CD4-positive, alpha-beta memory T cell (primary cell): ENCODE measurements around the gene AIMP2. TPM values are rescaled to one million over a fixed set of nuclear protein-coding genes. Genes with fewer than 3 reads are reported as not detected.
"Not testable (repeated sequence)": the region's sequence is repeated elsewhere in the genome, so short reads cannot be mapped to it uniquely, and the experiment has no call there.

Source experiments
- CTCF ChIA-PET: fragments of 350-600 bp; sonication (Branson Sonifier 250); formaldehyde crosslinking; loops from one replicate; lab custom pipeline; 2021; ENCODE audit warnings: inconsistent platforms; ENCODE audit not compliant: partially characterized antibody; lab: Charles Lee
- POLR2A ChIA-PET: fragments of 350-600 bp; sonication (Branson Sonifier 250); formaldehyde crosslinking; loops from one replicate; lab custom pipeline; 2021; ENCODE audit not compliant: partially characterized antibody; lab: Charles Lee
- DNase-seq, 5 donors: peaks; one replicate each; pipeline versions ENCODE4 v3.0.0 to v3.0.0-alpha.2; 2020 to 2022; ENCODE audit warnings: mixed read lengths in 1 of 5
- H3K27ac ChIP-seq: one replicate; pipeline ENCODE4 v1.7.0; 2013; ENCODE audit warnings: low read depth, low read length
- H3K27me3 ChIP-seq: 2 replicates; pipeline ENCODE4 v1.7.0; 2013; ENCODE audit warnings: mild to moderate bottlenecking, low read length, moderate library complexity; ENCODE audit not compliant: insufficient read depth
- H3K36me3 ChIP-seq: 2 replicates; pipeline ENCODE4 v1.7.0; 2013; ENCODE audit warnings: mild to moderate bottlenecking, low read length, moderate library complexity; ENCODE audit not compliant: insufficient read depth
- H3K4me1 ChIP-seq: 2 replicates; pipeline ENCODE4 v1.7.0; 2013; ENCODE audit warnings: mild to moderate bottlenecking, low read length, moderate library complexity; ENCODE audit not compliant: insufficient read depth
- H3K4me3 ChIP-seq, 2 donors: one replicate each; pipeline ENCODE4 v1.7.0; 2013; ENCODE audit warnings: low read length in 2 of 2, mild to moderate bottlenecking in 1 of 2
- H3K9me3 ChIP-seq, 2 donors: one replicate each; pipeline ENCODE4 v1.7.0; 2013; ENCODE audit warnings: low read length in 2 of 2, control low read depth in 1 of 2; ENCODE audit not compliant: control insufficient read depth in 1 of 2
- H3K27ac Mint-ChIP-seq, 7 donors: one replicate each; pipeline ENCODE4 v1.8.0; 2020 to 2021; ENCODE audit warnings: mixed read lengths in 7 of 7, mild to moderate bottlenecking in 6 of 7, inconsistent platforms in 3 of 7, moderate library complexity in 3 of 7
- H3K27me3 Mint-ChIP-seq, 2 donors: one replicate each; pipeline ENCODE4 v1.8.0; 2020 to 2021; ENCODE audit warnings: mixed read lengths in 2 of 2
- H3K36me3 Mint-ChIP-seq, 2 donors: one replicate each; pipeline ENCODE4 v1.8.0; 2020 to 2021; ENCODE audit warnings: mixed read lengths in 2 of 2, inconsistent platforms in 1 of 2, mild to moderate bottlenecking in 1 of 2
- H3K4me1 Mint-ChIP-seq, 4 donors: one replicate each; pipeline ENCODE4 v1.8.0; 2020 to 2021; ENCODE audit warnings: mixed read lengths in 4 of 4, mild to moderate bottlenecking in 1 of 4
- H3K4me3 Mint-ChIP-seq, 8 donors: one replicate each; pipeline ENCODE4 v1.8.0; 2020 to 2021; ENCODE audit warnings: mixed read lengths in 8 of 8, mild to moderate bottlenecking in 7 of 8, moderate library complexity in 6 of 8, inconsistent platforms in 3 of 8
- H3K9me3 Mint-ChIP-seq, 8 donors: one replicate each; pipeline ENCODE4 v1.8.0; 2020 to 2021; ENCODE audit warnings: mixed read lengths in 8 of 8, mild to moderate bottlenecking in 5 of 8, inconsistent platforms in 3 of 8, moderate library complexity in 1 of 8
- intact Hi-C: fragments of 100-400 bp; cut with micrococcal nuclease; formaldehyde crosslinking; loops from one replicate; pipeline ENCODE4 v1.15.1; 2023
- polyA plus RNA-seq, 2 donors: library from polyadenylated mRNA; unstranded; fragments of 300-500 nt; fragmentation: Illumina TruSeq; gene quantifications; one replicate each; pipeline ENCODE4 v1.2.3, GENCODE V29; 2021
- total RNA-seq, 2 experiments: library from RNA; stranded (reverse); gene quantifications; one replicate each; pipeline ENCODE4 v1.2.3, GENCODE V29; 2021

Gene AIMP2
- total and polyA plus RNA-seq, 4 experiments from 2014 or later: 10.7 to 20.8 (median 15.4) TPM

- H3K4me3 Mint-ChIP-seq: no peak overlapping the region
- Histone ChIP-seq H3K9me3 (no peaks in the 10 kb centered on the region), H3K27me3 (no peaks in the 10 kb centered on the region), H3K4me1 (peaks cover 6% of the 10 kb centered on the region), H3K27ac (no peak overlapping the region), H3K4me3 (no peak overlapping the region), H3K36me3 (peaks cover 46% of the 10 kb centered on the region)
- ChIA-PET CTCF (no interaction called here), POLR2A (no interaction called here)
- H3K36me3 Mint-ChIP-seq: peaks cover 47 to 69% of the 10 kb centered on the region in 2 donors
- no peaks in the 10 kb centered on the region for H3K9me3 Mint-ChIP-seq
- peaks cover 7 to 12% (median 11%) of the 10 kb centered on the region in 4 donors for H3K4me1 Mint-ChIP-seq
- DNase-seq: no peak
- intact Hi-C loops: no loop called here
- H3K27me3 Mint-ChIP-seq: no peaks in the 10 kb centered on the region
- H3K27ac Mint-ChIP-seq: peak overlapping the region in 1 of 7 donors; percentile 42
Observed at GRCh38 chr7:6035165-6035564, 26.1 kb downstream of the AIMP2 start.

GRCh38 chr7:6035686-6036085, 26.6 kb downstream of the AIMP2 start:
- POLR2A ChIA-PET: no interaction called here
- DNase-seq: no peak
- CTCF ChIA-PET: no interaction called here
- Histone ChIP-seq H3K9me3 (no peaks in the 10 kb centered on the region), H3K4me3 (no peak overlapping the region), H3K27me3 (no peaks in the 10 kb centered on the region), H3K27ac (no peak overlapping the region), H3K36me3 (peaks cover 51% of the 10 kb centered on the region), H3K4me1 (peaks cover 6% of the 10 kb centered on the region)
- peaks cover 49 to 70% of the 10 kb centered on the region in 2 donors for H3K36me3 Mint-ChIP-seq
- H3K27me3 Mint-ChIP-seq: no peaks in the 10 kb centered on the region
- intact Hi-C loops: no loop called here
- no peaks in the 10 kb centered on the region for H3K9me3 Mint-ChIP-seq
- H3K4me1 Mint-ChIP-seq: peaks cover 7 to 15% (median 11%) of the 10 kb centered on the region in 4 donors
- H3K27ac Mint-ChIP-seq: no peak overlapping the region
- H3K4me3 Mint-ChIP-seq: no peak overlapping the region

- CTCF ChIA-PET: no interaction called here
- Histone ChIP-seq H3K36me3 (peaks cover 32% of the 10 kb centered on the region), H3K27me3 (no peaks in the 10 kb centered on the region), H3K4me3 (no peak overlapping the region), H3K27ac (no peak overlapping the region), H3K9me3 (no peaks in the 10 kb centered on the region), H3K4me1 (no peaks in the 10 kb centered on the region)
- Mint-ChIP-seq H3K27ac (peak overlapping the region in 1 of 7 donors; percentile 57), H3K27me3 (no peaks in the 10 kb centered on the region), H3K4me1 (peaks cover 0 to 4% (median 3%) of the 10 kb centered on the region in 4 donors), H3K9me3 (no peaks in the 10 kb centered on the region), H3K36me3 (peaks cover 12 to 39% of the 10 kb centered on the region in 2 donors), H3K4me3 (no peak overlapping the region)
- DNase-seq: no peak
- POLR2A ChIA-PET: no interaction called here
- intact Hi-C loops: no loop called here
Observed at GRCh38 chr7:6049780-6050179, 40.7 kb downstream of the AIMP2 start.

GRCh38 chr7:6051185-6051584, 42.1 kb downstream of the AIMP2 start:
- H3K9me3 Mint-ChIP-seq, H3K4me1 ChIP-seq, H3K27ac ChIP-seq, H3K4me3 ChIP-seq, H3K27me3 Mint-ChIP-seq, POLR2A ChIA-PET, DNase-seq, H3K27ac Mint-ChIP-seq, H3K4me3 Mint-ChIP-seq, H3K4me1 Mint-ChIP-seq, H3K27me3 ChIP-seq, H3K9me3 ChIP-seq, intact Hi-C loops: not testable (repeated sequence)
- peaks cover 23% of the 10 kb centered on the region for H3K36me3 ChIP-seq
- CTCF ChIA-PET: interaction anchor here (0.7 kb wide), 1 partner anchor 12 kb away, joined by 4 read pairs; no protein-coding TSS in a partner anchor
- peaks cover 14 to 32% of the 10 kb centered on the region in 2 donors for H3K36me3 Mint-ChIP-seq

GRCh38 chr7:6056616-6057015, 47.5 kb downstream of the AIMP2 start:
- Histone ChIP-seq H3K4me3 (no peak overlapping the region), H3K27me3 (no peaks in the 10 kb centered on the region), H3K9me3 (no peaks in the 10 kb centered on the region), H3K27ac (no peak overlapping the region), H3K4me1 (peaks cover 24% of the 10 kb centered on the region), H3K36me3 (peaks cover 6% of the 10 kb centered on the region)
- intact Hi-C loops: no loop called here
- H3K27me3 Mint-ChIP-seq: no peaks in the 10 kb centered on the region
- H3K4me1 Mint-ChIP-seq: peaks cover 16 to 34% (median 26%) of the 10 kb centered on the region in 4 donors
- peaks cover 3 to 18% of the 10 kb centered on the region in 2 donors for H3K36me3 Mint-ChIP-seq
- no peak overlapping the region for H3K27ac Mint-ChIP-seq
- no peak overlapping the region for H3K4me3 Mint-ChIP-seq
- no peaks in the 10 kb centered on the region for H3K9me3 Mint-ChIP-seq
- POLR2A ChIA-PET: interaction anchor here (0.6 kb wide), 1 partner anchor 555 kb away, joined by 3 read pairs; no protein-coding TSS in a partner anchor
- DNase-seq: no peak
- CTCF ChIA-PET: interaction anchor here (1.3 to 1.9 kb wide), 2 partner anchors 10 to 59 kb away, joined by 4 to 10 read pairs; no protein-coding TSS in a partner anchor

- intact Hi-C loops: no loop called here
- Histone ChIP-seq H3K36me3 (peaks cover 6% of the 10 kb centered on the region), H3K4me3 (peak overlapping the region; percentile 42 to 90), H3K27ac (no peak overlapping the region), H3K4me1 (peaks cover 24% of the 10 kb centered on the region), H3K27me3 (no peaks in the 10 kb centered on the region), H3K9me3 (no peaks in the 10 kb centered on the region)
- peak overlapping the region; percentile 94 to 100 (median 98) for H3K4me3 Mint-ChIP-seq
- no peak for DNase-seq
- peak overlapping the region in 6 of 7 donors; percentile 10 to 100 (median 95) for H3K27ac Mint-ChIP-seq
- peaks cover 3 to 13% of the 10 kb centered on the region in 2 donors for H3K36me3 Mint-ChIP-seq
- CTCF ChIA-PET: interaction anchor here (1.2 to 1.9 kb wide), 2 partner anchors 49 to 60 kb away, joined by 4 to 10 read pairs; partner anchors contain the start of genes AIMP2 and PMS2
- H3K27me3 Mint-ChIP-seq: no peaks in the 10 kb centered on the region
- no peaks in the 10 kb centered on the region for H3K9me3 Mint-ChIP-seq
- peaks cover 16 to 34% (median 26%) of the 10 kb centered on the region in 4 donors for H3K4me1 Mint-ChIP-seq
- POLR2A ChIA-PET: interaction anchor here (1.1 kb wide), 1 partner anchor 316 kb away, joined by 3 read pairs; no protein-coding TSS in a partner anchor
Observed at GRCh38 chr7:6057316-6058129, 48.5 kb downstream of the AIMP2 start.

DNA sequence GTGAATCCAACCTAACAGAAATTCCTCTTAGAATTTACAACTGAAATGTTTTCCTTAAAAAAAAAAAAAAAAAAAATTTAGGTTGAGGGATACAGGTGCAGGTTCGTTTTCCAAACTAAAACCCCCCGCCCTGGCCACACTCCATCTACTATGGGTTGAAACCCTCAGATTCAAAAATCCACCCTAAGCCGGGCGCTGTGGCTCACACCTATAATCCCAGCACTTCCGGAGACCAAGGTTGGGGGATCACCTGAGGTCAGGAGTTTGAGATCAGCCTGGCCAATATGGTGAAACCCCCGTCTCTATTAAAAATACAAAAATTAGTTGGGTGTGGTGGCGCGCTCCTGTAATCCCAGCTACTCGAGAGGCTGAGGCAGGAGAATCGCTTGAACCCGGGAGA, 50.9 kb downstream of the AIMP2 start:
- H3K9me3 Mint-ChIP-seq, H3K36me3 Mint-ChIP-seq, H3K4me3 ChIP-seq, H3K27ac ChIP-seq, intact Hi-C loops, DNase-seq, CTCF ChIA-PET, H3K27me3 Mint-ChIP-seq, H3K9me3 ChIP-seq, H3K27me3 ChIP-seq, H3K36me3 ChIP-seq: not testable (repeated sequence)
- Mint-ChIP-seq H3K27ac (peak overlapping the region in 1 of 7 donors; percentile 97), H3K4me1 (peaks cover 12 to 34% (median 23%) of the 10 kb centered on the region in 4 donors), H3K4me3 (peak overlapping the region in 2 of 8 donors; percentile 41 to 97)
- peaks cover 24% of the 10 kb centered on the region for H3K4me1 ChIP-seq
- POLR2A ChIA-PET: interaction anchor here (1.4 kb wide), 1 partner anchor 51 kb away, joined by 3 read pairs; the partner anchor contains the start of genes AIMP2 and PMS2
